ENCODE results near the gene RTN1. TPM values are rescaled to one million over a fixed set of nuclear protein-coding genes. Genes with fewer than 3 reads are reported as not detected.

The RTN1 gene, protein sequence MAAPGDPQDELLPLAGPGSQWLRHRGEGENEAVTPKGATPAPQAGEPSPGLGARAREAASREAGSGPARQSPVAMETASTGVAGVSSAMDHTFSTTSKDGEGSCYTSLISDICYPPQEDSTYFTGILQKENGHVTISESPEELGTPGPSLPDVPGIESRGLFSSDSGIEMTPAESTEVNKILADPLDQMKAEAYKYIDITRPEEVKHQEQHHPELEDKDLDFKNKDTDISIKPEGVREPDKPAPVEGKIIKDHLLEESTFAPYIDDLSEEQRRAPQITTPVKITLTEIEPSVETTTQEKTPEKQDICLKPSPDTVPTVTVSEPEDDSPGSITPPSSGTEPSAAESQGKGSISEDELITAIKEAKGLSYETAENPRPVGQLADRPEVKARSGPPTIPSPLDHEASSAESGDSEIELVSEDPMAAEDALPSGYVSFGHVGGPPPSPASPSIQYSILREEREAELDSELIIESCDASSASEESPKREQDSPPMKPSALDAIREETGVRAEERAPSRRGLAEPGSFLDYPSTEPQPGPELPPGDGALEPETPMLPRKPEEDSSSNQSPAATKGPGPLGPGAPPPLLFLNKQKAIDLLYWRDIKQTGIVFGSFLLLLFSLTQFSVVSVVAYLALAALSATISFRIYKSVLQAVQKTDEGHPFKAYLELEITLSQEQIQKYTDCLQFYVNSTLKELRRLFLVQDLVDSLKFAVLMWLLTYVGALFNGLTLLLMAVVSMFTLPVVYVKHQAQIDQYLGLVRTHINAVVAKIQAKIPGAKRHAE
- total RNA-seq (1 to 10 TPM in 1 of 2 donors, under 1 TPM in 1; 0.60 to 3.4 TPM), total RNA-seq (0 reads per million in 2 donors)

DNA sequence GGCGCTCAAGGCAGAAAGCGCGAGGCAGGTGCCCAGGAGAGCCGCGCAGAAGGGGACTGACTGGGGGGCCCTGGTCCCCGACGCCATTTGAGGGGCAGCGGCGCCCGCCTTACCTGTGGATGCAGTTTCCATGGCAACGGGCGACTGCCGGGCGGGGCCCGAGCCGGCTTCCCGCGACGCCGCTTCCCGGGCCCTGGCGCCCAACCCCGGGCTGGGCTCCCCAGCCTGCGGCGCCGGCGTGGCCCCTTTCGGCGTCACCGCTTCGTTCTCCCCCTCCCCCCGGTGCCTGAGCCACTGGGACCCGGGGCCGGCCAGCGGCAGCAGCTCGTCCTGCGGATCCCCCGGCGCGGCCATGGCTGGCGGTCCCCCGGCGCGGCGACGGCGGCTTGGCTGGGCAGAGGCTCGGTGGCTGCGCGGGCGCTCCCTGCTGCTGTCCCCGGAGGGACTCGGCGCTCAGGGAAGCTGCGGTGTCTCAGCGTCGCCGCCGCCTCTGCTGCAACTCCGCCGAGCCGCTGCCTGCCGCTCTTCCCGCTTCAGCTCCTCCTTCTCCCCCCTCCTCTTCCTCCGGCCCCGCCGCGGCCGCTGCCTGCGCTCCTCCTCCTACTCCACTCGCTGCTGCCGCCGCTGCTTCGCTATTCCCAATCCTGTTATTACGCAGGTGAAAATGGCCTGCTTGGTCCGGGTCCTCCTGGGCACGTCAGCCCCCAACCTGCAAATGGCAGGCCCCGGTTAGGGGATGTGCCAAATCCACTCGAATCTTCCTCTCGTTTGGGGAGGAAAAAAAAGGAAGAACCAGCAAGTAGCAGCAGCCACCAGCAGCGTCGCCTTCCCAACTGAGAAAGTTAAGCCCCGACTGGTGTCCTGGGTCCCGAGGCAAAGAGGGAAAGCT lies at the start of gene RTN1:
Gene RTN1 (minus strand): TSS at position 500 of the 889 bp plus-strand sequence. CDS start 146 bp downstream, at position 354.
- Mint-ChIP-seq H3K27me3 (peaks cover 54% of the 10 kb centered on the region), H3K36me3 (ENCODE audit: low read depth) (peaks cover 7% of the 10 kb centered on the region), H3K4me1 (peaks cover 10% of the 10 kb centered on the region), H3K4me3 (peak within 1 kb of the TSS; percentile 92), H3K27ac (no peak within 1 kb of the TSS)
- DNase-seq, result no peak
- no peaks in the 10 kb centered on the region for H3K9me3 ChIP-seq (ENCODE audit: control insufficient read depth, low read length, poor library complexity, severe bottlenecking)
- ATAC-seq, result peak; percentile 50

DNA sequence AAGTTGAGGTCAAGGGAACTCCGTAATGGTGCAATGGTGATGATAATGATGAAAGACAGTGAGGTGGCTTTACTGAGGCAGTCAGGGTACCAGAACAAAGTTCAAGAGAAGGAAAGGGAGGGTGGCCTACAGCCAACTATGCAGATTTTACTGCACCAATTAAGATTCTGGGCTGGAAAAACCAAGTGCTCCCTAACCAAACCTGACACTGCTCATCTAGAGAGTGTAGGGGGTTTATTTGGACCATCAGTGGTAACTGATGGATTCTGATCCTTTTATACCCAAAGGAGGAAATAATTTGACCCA lies 49.8 kb upstream of the RTN1 start:
- H3K36me3 Mint-ChIP-seq (ENCODE audit: low read depth), result no peaks in the 10 kb centered on the region
- ATAC-seq, result no peak

DNA sequence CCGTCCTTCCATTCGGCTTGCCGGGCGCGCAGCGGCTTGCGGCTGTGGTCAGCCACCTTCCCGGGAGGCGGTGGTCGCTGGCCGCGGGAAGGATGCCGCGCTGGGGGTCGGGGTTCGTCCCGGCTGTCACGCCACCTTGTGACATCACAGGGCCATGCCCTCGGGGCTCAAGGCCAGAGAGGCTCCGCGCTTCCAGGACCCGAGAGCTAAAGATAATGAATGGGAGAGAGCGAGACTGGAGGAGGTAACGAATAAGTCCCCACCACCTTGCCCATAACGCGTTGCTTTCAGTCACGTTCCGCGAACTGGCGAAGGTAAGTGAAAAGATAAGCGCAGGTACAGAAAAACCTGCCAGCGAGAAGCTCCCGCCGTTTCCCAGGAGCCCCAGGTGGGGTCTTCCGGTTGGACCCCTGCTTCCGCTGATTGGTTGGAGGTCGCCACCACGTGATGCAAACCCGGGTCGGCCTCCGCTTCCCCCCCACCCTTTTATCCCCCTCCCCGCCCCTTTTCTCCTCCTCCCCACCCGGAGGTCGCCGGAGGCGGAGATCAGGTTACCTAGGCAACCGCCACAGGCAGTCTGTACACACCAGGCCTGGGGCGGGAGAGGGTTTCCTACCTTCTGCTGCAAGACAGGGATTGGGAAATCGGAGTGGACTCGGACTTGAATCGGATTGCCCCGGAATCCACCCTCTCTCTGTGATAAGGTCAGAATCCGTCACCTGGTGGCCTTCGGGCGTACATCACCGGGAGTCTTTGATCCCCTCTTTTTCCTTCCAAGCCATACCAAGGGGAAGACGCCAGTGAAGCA lies 49.2 kb upstream of the RTN1 start, which contains the start of gene LRRC9:
Gene LRRC9 (plus strand): TSS at position 575 of the 808 bp plus-strand sequence.
- Mint-ChIP-seq H3K27me3 (peaks cover 30% of the 10 kb centered on the region), H3K4me1 (peaks cover 8% of the 10 kb centered on the region), H3K27ac (peak within 1 kb of the TSS; percentile 57), H3K36me3 (ENCODE audit: low read depth) (no peaks in the 10 kb centered on the region), H3K4me3 (peak within 1 kb of the TSS; percentile 81)
- DNase-seq (no peak), ATAC-seq (peak; percentile 60)
- H3K9me3 ChIP-seq (ENCODE audit: control insufficient read depth, low read length, poor library complexity, severe bottlenecking), result no peaks in the 10 kb centered on the region

More for the DNA sequence above, 49.8 kb upstream of the RTN1 start:
- H3K4me1 Mint-ChIP-seq, result peaks cover 8% of the 10 kb centered on the region
- no peak overlapping the region for H3K27ac Mint-ChIP-seq
- peaks cover 30% of the 10 kb centered on the region for H3K27me3 Mint-ChIP-seq
- no peaks in the 10 kb centered on the region for H3K9me3 ChIP-seq (ENCODE audit: control insufficient read depth, low read length, poor library complexity, severe bottlenecking)
- peak overlapping the region; percentile 72 for H3K4me3 Mint-ChIP-seq
- DNase-seq, result no peak

DNA sequence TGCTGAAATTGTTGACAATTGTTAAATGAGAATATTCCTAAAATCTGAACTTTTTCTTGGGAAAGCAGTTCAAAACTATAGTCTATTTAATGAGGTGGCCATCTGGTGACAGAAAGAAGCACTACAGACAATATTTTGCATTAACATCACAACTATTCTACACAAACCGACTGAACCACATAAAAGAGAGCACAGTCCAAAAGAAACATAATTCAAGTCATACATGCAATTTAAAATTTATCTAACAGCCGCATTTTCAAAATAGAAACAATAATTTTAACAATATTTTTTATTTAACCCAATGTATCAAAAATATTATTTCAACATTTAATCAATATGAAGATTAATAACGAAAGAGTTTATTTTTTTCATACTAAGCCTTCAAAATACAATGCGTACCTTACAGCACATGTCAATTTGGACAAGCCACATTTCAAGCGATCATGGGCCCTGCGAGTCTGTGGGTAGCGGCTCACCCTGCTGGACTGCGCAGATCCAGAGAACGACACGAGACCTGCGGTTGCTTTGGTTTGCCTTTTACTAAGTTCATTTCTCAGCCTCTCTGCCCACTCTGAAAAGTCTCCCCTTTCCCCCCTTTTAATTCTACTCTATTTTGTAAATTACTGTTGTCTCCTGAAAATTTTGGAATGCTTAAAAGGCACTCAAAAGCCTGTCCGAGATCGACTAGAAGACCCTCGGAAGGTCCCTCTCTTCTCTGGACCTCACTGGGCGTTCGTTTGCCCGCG lies 48.4 kb upstream of the RTN1 start:
- DNase-seq (no peak), ATAC-seq (peak; percentile 62)
- peaks cover 8% of the 10 kb centered on the region for H3K4me1 Mint-ChIP-seq
- H3K9me3 ChIP-seq (ENCODE audit: control insufficient read depth, low read length, poor library complexity, severe bottlenecking), result no peaks in the 10 kb centered on the region
- H3K27me3 Mint-ChIP-seq, result peaks cover 30% of the 10 kb centered on the region
- peak overlapping the region; percentile 81 for H3K4me3 Mint-ChIP-seq
- H3K36me3 Mint-ChIP-seq (ENCODE audit: low read depth), result no peaks in the 10 kb centered on the region
- peak overlapping the region; percentile 57 for H3K27ac Mint-ChIP-seq

DNA sequence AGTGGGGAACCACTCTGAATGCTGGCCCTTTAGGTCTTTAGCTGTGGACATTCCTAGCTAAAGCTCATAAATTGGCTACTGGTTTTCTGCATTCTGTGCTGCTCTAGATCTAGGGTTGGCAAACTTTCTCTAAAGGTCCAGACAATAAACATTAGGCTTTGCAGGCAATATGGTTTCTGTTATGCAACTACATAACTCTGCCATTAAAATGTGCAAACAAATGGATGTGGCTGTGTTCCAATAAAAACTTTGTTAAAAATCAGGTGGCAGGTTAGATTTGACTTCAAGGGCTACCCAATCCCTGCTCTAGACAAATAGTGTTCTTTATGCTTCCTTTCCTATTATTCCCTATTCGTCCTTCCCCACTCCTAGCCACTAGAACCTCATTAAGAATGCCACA lies 42.6 kb upstream of the RTN1 start:
- H3K27me3 Mint-ChIP-seq, result peaks cover 29% of the 10 kb centered on the region
- DNase-seq, result no peak
- H3K27ac Mint-ChIP-seq, result no peak overlapping the region
- no peak overlapping the region for H3K4me3 Mint-ChIP-seq
- no peaks in the 10 kb centered on the region for H3K36me3 Mint-ChIP-seq (ENCODE audit: low read depth)
- H3K4me1 Mint-ChIP-seq, result no peaks in the 10 kb centered on the region
- H3K9me3 ChIP-seq (ENCODE audit: control insufficient read depth, low read length, poor library complexity, severe bottlenecking), result no peaks in the 10 kb centered on the region
- no peak for ATAC-seq

DNA sequence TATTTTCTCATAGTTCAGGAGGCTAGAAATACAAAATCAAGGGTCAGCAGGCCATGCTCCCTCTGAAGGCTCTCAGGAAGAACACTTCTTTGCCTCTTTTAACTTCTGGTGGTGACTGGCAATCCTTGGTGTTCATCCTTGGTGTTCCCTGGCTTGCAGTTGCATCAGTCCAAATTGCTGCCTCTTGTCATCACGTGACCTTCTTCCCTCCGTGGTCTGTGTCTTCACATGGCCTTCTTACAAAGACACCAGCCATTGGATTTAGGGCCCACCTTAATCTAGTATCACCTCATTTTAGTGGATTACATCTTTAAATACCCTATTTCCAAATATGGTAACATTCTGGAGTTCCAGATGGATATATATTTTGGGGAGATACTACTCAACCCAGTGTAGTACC lies 41.9 kb upstream of the RTN1 start:
- no peak for ATAC-seq
- Mint-ChIP-seq H3K4me3 (no peak overlapping the region), H3K27me3 (peaks cover 29% of the 10 kb centered on the region), H3K27ac (no peak overlapping the region), H3K4me1 (no peaks in the 10 kb centered on the region), H3K36me3 (ENCODE audit: low read depth) (no peaks in the 10 kb centered on the region)
- DNase-seq, result no peak
- H3K9me3 ChIP-seq (ENCODE audit: control insufficient read depth, low read length, poor library complexity, severe bottlenecking), result no peaks in the 10 kb centered on the region

DNA sequence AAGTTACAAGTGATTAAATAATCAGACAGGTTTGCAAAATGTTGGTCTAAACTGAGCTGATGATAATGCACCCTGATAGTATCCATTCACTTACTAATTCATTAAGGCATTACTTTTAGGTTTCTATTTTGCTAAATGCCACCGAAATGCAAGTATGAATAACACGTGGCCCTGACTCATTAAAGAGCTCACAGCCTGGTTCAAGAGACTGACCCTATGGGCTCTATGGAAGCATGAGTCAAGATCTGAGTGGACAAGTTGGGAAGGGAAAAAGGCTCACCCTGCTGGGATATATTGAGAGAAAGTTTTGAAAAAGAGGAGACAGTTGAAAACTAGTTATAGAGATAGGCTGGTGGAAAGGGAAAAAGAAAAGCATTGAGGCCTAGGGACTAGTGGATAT lies 34.6 kb upstream of the RTN1 start:
- no peaks in the 10 kb centered on the region for H3K4me1 Mint-ChIP-seq
- no peak for ATAC-seq
- DNase-seq, result no peak
- no peaks in the 10 kb centered on the region for H3K9me3 ChIP-seq (ENCODE audit: control insufficient read depth, low read length, poor library complexity, severe bottlenecking)
- H3K36me3 Mint-ChIP-seq (ENCODE audit: low read depth), result no peaks in the 10 kb centered on the region
- no peak overlapping the region for H3K4me3 Mint-ChIP-seq
- no peak overlapping the region for H3K27ac Mint-ChIP-seq
- H3K27me3 Mint-ChIP-seq, result peaks cover 1% of the 10 kb centered on the region

DNA sequence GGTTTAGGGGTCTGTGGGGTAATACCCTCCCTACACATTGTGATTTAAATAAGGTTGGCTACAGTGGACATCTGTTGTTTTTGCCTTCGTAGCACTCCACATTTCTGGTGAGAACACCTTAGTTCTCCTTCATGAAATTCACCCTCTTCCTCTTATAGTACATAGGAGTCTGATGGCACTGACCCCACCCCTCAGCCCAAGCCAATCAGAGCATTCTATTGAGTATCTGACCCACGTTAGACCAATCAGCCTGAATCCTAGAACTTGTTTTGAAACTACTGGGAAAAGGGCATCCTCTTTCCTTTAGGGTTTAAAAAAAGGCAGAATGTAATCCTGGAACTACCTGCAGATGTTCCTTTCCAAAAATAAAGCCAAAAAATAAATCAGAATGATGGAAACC lies 33.6 kb upstream of the RTN1 start:
- Mint-ChIP-seq H3K4me3 (no peak overlapping the region), H3K4me1 (no peaks in the 10 kb centered on the region), H3K27me3 (peaks cover 4% of the 10 kb centered on the region), H3K27ac (no peak overlapping the region), H3K36me3 (ENCODE audit: low read depth) (no peaks in the 10 kb centered on the region)
- DNase-seq, result no peak
- no peak for ATAC-seq
- no peaks in the 10 kb centered on the region for H3K9me3 ChIP-seq (ENCODE audit: control insufficient read depth, low read length, poor library complexity, severe bottlenecking)

DNA sequence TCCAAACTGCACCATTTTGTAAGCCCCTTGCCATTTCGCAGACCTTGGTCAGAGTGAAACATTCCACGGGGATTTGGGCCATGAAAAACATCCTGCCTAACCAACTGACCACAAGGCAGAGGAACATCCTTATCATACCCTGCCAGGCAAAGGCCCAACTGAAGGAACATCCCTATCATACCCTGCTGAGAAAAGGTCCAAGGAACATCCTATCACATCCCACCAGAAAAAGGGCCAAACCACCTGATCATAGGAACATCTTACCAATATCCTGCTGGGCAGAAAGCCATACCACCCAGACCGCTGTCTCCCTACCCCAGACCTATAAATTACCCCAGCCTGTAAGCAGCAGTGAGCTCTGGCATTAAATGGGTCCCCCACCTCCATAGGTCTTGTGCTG lies 30.0 kb upstream of the RTN1 start:
- H3K4me1 Mint-ChIP-seq, result no peaks in the 10 kb centered on the region
- peaks cover 30% of the 10 kb centered on the region for H3K27me3 Mint-ChIP-seq
- ATAC-seq, result no peak
- H3K36me3 Mint-ChIP-seq (ENCODE audit: low read depth), result no peaks in the 10 kb centered on the region
- H3K4me3 Mint-ChIP-seq, result no peak overlapping the region
- DNase-seq, result no peak
- no peak overlapping the region for H3K27ac Mint-ChIP-seq
- H3K9me3 ChIP-seq (ENCODE audit: control insufficient read depth, low read length, poor library complexity, severe bottlenecking), result no peaks in the 10 kb centered on the region

DNA sequence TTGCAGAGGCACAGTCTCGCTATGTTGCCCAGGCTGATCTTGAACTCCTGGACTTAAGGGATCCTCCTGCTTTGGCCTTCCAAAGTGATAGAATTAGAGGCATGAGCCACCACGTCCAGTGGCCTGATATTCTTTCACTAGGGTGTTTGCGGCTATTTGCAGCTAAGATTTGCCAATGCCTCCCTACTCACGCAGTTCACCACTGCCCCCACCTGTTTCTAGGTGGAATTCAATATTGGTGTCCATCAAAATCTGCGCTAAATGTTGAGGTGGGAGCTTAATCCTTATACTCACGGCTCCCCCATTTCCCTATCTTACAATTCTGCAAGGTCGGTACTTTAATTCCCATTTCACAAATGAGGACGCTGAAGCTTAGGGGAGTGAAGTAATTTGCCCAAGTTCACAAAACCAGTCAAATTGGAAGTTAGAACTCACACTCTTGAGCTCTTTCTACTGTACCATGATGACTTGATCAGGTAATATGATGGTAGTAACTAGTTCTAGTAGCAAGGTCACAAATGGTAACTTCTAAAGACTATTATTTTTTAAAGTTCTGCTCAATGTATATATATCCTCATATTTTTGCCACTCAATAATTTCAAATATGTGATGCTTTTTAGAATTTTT lies 27.3 kb upstream of the RTN1 start:
- H3K4me3 Mint-ChIP-seq, result no peak overlapping the region
- H3K27ac Mint-ChIP-seq, result no peak overlapping the region
- no peak for DNase-seq
- no peak for ATAC-seq
- no peaks in the 10 kb centered on the region for H3K4me1 Mint-ChIP-seq
- H3K36me3 Mint-ChIP-seq (ENCODE audit: low read depth), result no peaks in the 10 kb centered on the region
- no peaks in the 10 kb centered on the region for H3K9me3 ChIP-seq (ENCODE audit: control insufficient read depth, low read length, poor library complexity, severe bottlenecking)
- peaks cover 35% of the 10 kb centered on the region for H3K27me3 Mint-ChIP-seq

DNA sequence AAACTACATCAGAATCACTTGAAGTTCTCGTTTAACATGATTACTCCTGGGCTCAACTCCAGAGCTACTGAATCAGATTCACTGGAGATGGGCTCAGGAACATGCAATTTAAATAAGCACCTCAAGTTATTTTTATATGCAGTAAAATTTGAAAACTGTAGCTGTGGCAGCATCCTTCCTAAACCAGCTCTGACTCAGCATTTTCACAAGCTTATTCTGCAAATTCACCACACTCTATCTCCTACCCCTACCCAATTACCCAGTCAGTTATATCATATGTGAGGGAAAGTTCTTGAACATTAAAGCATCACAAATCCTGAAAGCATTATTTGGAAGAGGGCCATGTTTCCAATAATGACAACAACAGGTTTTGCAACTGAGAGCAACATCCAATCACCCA lies 25.1 kb upstream of the RTN1 start:
- DNase-seq (no peak), ATAC-seq (no peak)
- H3K4me1 Mint-ChIP-seq, result no peaks in the 10 kb centered on the region
- no peaks in the 10 kb centered on the region for H3K36me3 Mint-ChIP-seq (ENCODE audit: low read depth)
- no peak overlapping the region for H3K4me3 Mint-ChIP-seq
- no peak overlapping the region for H3K27ac Mint-ChIP-seq
- H3K27me3 Mint-ChIP-seq, result peaks cover 35% of the 10 kb centered on the region
- H3K9me3 ChIP-seq (ENCODE audit: control insufficient read depth, low read length, poor library complexity, severe bottlenecking), result no peaks in the 10 kb centered on the region
